ENCODE measurements around the gene MBD6. TPM values are rescaled to one million over a fixed set of nuclear protein-coding genes. Genes with fewer than 3 reads are reported as not detected.

MBD6 gene
- total and polyA plus RNA-seq, 2 of the 13 experiments (the other 11 are each of a cell fraction or from before 2014, with no cell fraction given) = 4.1 to 5.9 TPM

DNA sequence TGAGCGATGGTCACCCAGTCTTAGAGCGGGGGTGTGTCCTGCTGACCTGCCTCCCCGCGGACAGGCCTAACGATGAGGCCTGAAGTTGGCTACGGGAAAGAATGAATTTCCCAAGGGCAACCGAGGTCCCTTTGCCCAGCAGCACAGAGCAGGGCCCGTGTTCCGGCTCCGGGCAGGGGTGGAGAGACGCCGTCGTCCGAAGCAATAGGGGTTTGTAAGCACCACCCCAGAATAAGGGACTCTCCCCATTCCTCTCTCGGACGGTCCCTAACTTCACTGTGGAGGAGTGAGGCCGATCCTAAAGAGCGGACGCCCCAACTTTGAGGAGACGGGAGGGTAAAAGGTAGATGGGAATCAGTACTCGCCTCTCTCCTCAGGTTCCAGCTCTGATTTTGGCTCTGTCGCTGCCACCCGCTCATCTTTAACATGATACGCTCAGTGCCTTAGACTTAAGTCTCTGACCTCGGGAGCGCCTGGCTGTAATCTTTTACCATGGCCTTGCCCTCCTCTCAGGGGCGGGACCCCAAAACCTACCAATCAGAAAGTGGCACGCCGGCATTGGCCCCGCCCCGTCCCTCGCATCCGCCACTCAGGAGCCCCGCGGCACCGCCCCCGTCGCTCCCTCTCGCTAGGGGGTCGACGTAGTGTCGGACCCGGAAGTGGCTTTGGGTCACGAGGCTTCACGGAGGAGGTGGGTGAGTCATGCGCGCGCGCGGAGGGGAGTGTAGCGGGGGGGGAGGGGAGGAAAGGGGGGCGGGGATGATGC lies 2.4 kb upstream of the MBD6 start, which contains the start of gene DDIT3:
DDIT3 (minus strand) TSS at position 462 of the 766 bp plus-strand sequence. CDS start 3,108 bp downstream, outside the sequence.
- H3K9ac ChIP-seq (ENCODE audit: insufficient read depth, low read depth, low read length) = peak within 1 kb of the TSS; percentile 100
- WGBS (ENCODE audit: low lambda C conversion rate) = 2% methylated on average over 22 of the region's 52 CpGs
- H3K4me3 ChIP-seq (replicated peaks in 1 of 3; ENCODE audit: insufficient read depth in 1 of 3, low read depth in 2 of 3, low read length in 3 of 3) = peak within 1 kb of the TSS; percentile 93 to 99 (median 97)
- no peak within 1 kb of the TSS for H2AFZ ChIP-seq (ENCODE audit: low read length)
- H3K27ac ChIP-seq (ENCODE audit: extremely low read length, insufficient read depth, low read length) = peak within 1 kb of the TSS; percentile 97
- H3K4me2 ChIP-seq (ENCODE audit: low read depth, low read length) = peak within 1 kb of the TSS; percentile 93
- H3K79me2 ChIP-seq (ENCODE audit: insufficient read depth, low read length) = peaks cover 39% of the 10 kb centered on the region
- ChIA-PET CTCF (ENCODE audit: low intra/inter-chr PET ratio, low total read pairs) (no interaction called here), POLR2A (interaction anchor here (0.6 to 7.8 kb wide), 31 partner anchors 8 to 431 kb away, joined by 3 to 90 read pairs (median 5); partner anchors contain the start of genes ARHGEF25, B4GALNT1, DCTN2 and GLI1)
- peaks cover 35% of the 10 kb centered on the region for H4K20me1 ChIP-seq (ENCODE audit: insufficient read depth, low read length)
- no peaks in the 10 kb centered on the region; a peak in 1 of 5 replicates for H3K27me3 ChIP-seq (ENCODE audit: control insufficient read depth in 1 of 2, insufficient read depth in 2 of 2, low read length in 2 of 2)
- H3K9me3 ChIP-seq (ENCODE audit: low read length) = no peaks in the 10 kb centered on the region
- peaks cover 48% of the 10 kb centered on the region for H3K4me1 ChIP-seq (ENCODE audit: insufficient read depth, low read length)
- FAIRE-seq (peak; percentile 96), DNase-seq (ENCODE audit: low spot score) (peak; percentile 97), ATAC-seq (peak; percentile 71)
- peaks cover 13 to 35% of the 10 kb centered on the region in 2 experiments for H3K36me3 ChIP-seq (replicated peaks in 1 of 2; ENCODE audit: control insufficient read depth in 1 of 2, insufficient read depth in 2 of 2, low read length in 2 of 2)
- in situ Hi-C loops (cut with HindIII; ENCODE audit: extremely low pct_ligation_motif_present, low pct_unique_long_range_greater_than_20kb) (no loop called here), intact Hi-C loops (cut with micrococcal nuclease; ENCODE audit: unreplicated experiment) (loop anchor here (5.0 kb wide), 1 partner anchor 102 kb away; no protein-coding TSS in a partner anchor)
- TSS peak; percentile 74 for BruUV-seq (replicated peaks)
- TF ChIP-seq FOXK2 (IDR thresholded peaks at IDR 0.05) = no peak
- TF ChIP-seq ZNF564 (CRISPR knock-in tag; IDR thresholded peaks at IDR 0.05) = peak; percentile 71; the same call in 1 of the 2 replicates
- TF ChIP-seq ZNF850 (CRISPR knock-in tag; conservative IDR thresholded peaks at IDR 0.05) = no peak
- TF ChIP-seq RAD51 (IDR thresholded peaks at IDR 0.05; ENCODE audit: borderline replicate concordance) = 0 out of 2 replicates have a peak, but pooled peaks have one; percentile 11
- TF ChIP-seq ISX (CRISPR knock-in tag; conservative IDR thresholded peaks at IDR 0.05) = no peak
- TF ChIP-seq ZNF546 (CRISPR knock-in tag; conservative IDR thresholded peaks at IDR 0.05) = no peak
- TF ChIP-seq ESRRA (CRISPR knock-in tag; IDR thresholded peaks at IDR 0.05; ENCODE audit: low read depth) = peak; percentile 74; the same call in 1 of the 2 replicates
- TF ChIP-seq SRSF4 (IDR thresholded peaks at IDR 0.05; ENCODE audit: low read depth, low read length, poor library complexity, severe bottlenecking) = no peak
- TF ChIP-seq, protein P1, sequence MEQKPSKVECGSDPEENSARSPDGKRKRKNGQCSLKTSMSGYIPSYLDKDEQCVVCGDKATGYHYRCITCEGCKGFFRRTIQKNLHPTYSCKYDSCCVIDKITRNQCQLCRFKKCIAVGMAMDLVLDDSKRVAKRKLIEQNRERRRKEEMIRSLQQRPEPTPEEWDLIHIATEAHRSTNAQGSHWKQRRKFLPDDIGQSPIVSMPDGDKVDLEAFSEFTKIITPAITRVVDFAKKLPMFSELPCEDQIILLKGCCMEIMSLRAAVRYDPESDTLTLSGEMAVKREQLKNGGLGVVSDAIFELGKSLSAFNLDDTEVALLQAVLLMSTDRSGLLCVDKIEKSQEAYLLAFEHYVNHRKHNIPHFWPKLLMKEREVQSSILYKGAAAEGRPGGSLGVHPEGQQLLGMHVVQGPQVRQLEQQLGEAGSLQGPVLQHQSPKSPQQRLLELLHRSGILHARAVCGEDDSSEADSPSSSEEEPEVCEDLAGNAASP (CRISPR knock-in tag; IDR thresholded peaks at IDR 0.05; ENCODE audit: borderline replicate concordance) = peak; percentile 68
- TF ChIP-seq JUN (CRISPR knock-in tag; IDR thresholded peaks at IDR 0.05) = peak; percentile 82
- no peak; the same call in 1 of the 2 replicates for TF ChIP-seq ZBTB7B (CRISPR knock-in tag; IDR thresholded peaks at IDR 0.05)
- peak; percentile 30 for TF ChIP-seq SRSF1 (optimal IDR thresholded peaks at IDR 0.05; ENCODE audit: low read depth, low read length)
- no peak for TF ChIP-seq ZNF589 (CRISPR knock-in tag; conservative IDR thresholded peaks at IDR 0.05)
- TF ChIP-seq ZNF598 (CRISPR knock-in tag; IDR thresholded peaks at IDR 0.05; ENCODE audit: borderline replicate concordance) = peak; percentile 89; the same call in 1 of the 2 replicates
- peak; percentile 57; the same call in 1 of the 2 replicates for TF ChIP-seq ETV5 (CRISPR knock-in tag; IDR thresholded peaks at IDR 0.05; ENCODE audit: borderline replicate concordance)
- no peak for TF ChIP-seq ZKSCAN5 (CRISPR knock-in tag; IDR thresholded peaks at IDR 0.05)
- 0 out of 2 replicates have a peak, but pooled peaks have one; percentile 53 for TF ChIP-seq RFXAP (CRISPR knock-in tag; IDR thresholded peaks at IDR 0.05; ENCODE audit: borderline replicate concordance)
- TF ChIP-seq PAF1 (CRISPR knock-in tag; IDR thresholded peaks at IDR 0.05) = peak; percentile 90
- peak; percentile 84; the same call in 1 of the 2 replicates for TF ChIP-seq ZFP37 (CRISPR knock-in tag; IDR thresholded peaks at IDR 0.05; ENCODE audit: borderline replicate concordance)
- TF ChIP-seq SATB2 (CRISPR knock-in tag; IDR thresholded peaks at IDR 0.05) = 0 out of 2 replicates have a peak, but pooled peaks have one; percentile 53
- TF ChIP-seq PAWR (CRISPR knock-in tag; IDR thresholded peaks at IDR 0.05; ENCODE audit: borderline replicate concordance) = 0 out of 2 replicates have a peak, but pooled peaks have one; percentile 77
- TF ChIP-seq ARNT (IDR thresholded peaks at IDR 0.05) = no peak
- TF ChIP-seq ZNF138 (CRISPR knock-in tag; IDR thresholded peaks at IDR 0.05; ENCODE audit: low read depth) = peak; percentile 65; the same call in 1 of the 2 replicates
- peak; percentile 59; the same call in 1 of the 2 replicates for TF ChIP-seq TSC22D2 (CRISPR knock-in tag; IDR thresholded peaks at IDR 0.05; ENCODE audit: borderline replicate concordance)
- TF ChIP-seq HNRNPUL1 (IDR thresholded peaks at IDR 0.05; ENCODE audit: low read depth, low read length) = no peak

All from HepG2 (cell line).